HG02759 (cell line): ENCODE data around the gene COX8C.
"Not testable (repeated sequence)": the region's sequence is repeated elsewhere in the genome, so short reads cannot be mapped to it uniquely, and the experiment has no call there.

Source experiments
- ATAC-seq: cut with Tn5 transposase; IDR thresholded peaks from one replicate; pipeline ENCODE4 v1.9.1; 2021; ENCODE audit warnings: mild to moderate bottlenecking, moderate library complexity; ENCODE audit not compliant: unreplicated experiment

Gene COX8C

DNA sequence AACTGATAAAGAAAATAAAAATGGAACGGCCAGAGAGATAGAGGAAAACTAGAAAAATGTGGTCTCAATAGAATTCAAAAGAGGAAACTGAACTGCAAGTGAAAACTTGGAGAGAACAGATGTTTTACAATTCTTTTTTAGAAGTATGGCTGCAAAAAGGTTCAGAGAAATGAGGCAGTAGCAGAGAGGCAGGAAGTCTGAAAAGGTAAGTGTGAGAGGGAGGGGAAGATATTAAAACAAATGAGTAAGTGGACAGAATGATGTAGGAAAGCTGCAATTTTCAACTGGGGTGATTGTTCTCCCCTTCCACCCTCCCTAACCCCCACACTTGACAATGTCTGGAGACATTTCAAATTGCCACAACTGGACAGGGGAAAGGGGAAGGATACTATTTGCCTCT lies 27.0 kb upstream of the COX8C start:
- no peak for ATAC-seq

- ATAC-seq, result no peak
Observed at GRCh38 chr14:93320489-93320888, 26.5 kb upstream of the COX8C start.

DNA sequence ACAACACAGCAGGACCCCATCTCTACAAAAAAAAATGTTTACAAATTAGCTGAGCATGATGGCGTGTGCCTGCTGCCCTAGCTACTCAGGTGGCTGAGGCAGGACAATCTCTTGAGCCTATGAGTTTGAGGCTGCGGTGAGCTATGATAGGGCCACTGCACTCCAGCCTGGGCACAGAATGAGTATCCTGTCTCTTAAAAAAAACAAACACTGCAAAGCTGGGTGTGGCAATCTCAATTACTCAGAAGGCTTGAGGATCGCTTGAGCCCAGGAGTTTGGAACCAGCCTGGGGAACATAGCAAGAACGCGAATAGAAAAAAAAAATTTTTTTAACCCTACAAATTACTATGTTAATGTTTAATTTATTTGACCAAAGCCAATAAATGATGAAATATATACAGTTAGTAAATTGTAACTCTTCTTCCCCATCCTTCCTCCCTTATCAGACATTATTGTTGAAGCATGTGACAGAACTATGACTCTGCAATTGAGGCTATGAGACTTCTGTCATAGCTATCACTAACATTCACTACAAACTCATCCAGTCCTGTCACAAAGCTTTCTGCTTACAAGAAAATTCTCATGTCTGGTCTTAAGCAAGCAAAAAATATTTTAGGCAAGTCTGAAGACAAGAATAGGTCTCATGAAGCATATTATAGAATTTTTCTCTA lies 23.9 kb upstream of the COX8C start:
- ATAC-seq, result no peak

DNA sequence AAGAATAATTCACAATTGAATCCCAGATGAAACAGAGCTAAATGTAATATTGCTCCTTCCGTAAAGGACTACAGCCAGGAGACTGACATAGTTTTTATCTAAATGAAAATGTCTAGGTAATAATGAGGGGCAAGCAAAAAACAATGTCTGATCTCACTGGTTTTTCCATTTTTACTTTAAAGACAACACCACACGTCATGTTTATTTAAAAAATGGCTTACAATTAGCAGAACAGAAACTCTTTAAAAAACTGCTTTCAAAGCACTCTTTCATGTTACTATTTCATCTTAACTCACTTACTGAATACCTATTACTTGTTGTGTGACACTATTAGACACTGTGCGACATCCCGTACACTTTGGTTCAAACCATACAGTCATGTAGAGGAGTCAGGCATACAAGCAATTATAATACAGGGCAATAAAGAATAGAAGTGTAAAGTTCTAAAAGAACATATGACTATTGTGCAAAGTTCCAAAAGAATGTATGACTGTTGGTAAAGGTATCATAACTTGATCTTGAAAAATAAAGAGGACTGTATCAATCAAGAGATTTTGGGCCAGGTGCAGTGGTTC lies 23.3 kb upstream of the COX8C start:
- no peak for ATAC-seq

- no peak for ATAC-seq
Observed at GRCh38 chr14:93326196-93326595, 20.8 kb upstream of the COX8C start.

- ATAC-seq, result no peak
Observed at GRCh38 chr14:93328546-93328945, 18.4 kb upstream of the COX8C start.

DNA sequence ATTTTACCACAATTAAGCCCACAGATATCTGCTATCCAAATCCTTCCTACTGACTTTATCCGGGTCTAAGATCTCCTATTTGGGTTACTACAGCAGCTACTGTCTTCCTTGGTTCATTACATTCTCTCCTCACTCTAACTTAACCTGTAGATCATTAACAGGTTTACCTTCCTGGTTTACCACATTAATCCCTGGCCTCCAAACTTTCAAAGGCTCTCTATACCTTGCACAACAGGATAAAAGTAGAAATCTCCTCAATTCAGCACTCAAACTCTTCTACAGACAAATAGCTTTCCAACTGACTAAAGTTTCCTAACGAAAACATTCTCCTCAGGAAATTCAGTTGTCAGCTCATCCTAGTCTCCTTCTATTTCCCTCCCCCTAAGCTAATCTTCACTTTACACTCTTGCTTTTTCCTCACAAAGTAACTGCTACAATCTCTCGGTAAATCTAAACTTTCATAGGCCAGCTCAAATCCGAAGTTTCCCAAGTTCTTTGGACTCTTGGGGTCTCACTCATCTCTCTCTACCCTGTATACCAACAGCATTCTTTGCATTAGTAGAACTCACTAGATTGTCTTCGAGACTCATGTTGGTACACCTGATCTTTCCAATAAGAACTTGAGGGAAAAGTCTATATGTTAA lies 16.9 kb upstream of the COX8C start:
- ATAC-seq, result no peak

DNA sequence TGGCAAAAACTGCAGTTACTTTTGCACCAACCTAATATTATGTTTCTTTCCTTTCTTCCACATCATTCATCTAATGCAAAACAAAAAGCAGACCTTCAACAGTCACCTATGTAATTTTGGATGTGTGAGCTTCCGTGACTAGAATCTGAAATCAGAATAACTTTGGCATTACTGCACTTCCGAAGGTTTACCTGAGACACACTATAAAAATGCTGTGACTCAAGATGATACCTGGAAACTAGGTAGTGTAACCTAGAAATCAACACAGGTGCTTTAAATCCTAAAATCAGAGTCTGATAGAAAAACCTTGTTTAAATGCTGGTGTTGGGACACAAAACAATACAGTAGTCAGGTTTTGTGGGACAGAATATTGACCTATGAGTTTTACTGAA lies 16.4 kb upstream of the COX8C start:
- no peak for ATAC-seq

DNA sequence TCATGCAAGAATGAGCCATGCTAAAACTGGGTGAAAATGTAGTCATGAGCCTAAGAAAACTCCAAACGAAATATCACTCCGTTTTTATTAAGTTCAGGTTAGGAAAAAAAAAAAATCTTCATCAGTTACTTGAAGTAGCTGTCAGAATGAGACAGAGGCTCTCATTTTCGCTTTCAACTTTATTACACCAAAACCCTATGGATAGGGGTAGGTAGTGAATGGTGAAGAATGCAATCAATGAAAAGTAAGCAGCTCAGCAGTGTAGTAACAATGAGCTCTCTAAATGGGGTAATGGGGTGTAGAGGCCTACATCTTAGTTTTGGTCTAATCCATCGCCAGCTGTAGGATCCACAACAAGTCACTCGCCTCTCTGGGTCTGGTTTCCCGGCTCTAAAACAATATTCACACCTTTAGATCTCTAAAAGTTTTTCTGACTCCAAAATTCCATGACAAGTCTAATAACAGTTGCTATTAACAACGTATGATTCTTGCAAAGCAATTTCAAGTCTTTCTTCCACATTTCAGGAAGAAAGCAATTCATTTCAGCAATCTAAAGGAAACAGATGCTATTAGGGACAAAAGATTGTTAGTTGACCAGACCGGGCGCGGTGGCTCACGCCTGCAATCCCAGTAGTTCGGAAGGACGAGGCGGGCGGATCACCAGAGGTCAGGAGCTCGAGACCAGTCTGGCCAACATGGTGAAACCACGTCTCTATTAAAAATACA lies 15.8 kb upstream of the COX8C start:
- ATAC-seq, result no peak

DNA sequence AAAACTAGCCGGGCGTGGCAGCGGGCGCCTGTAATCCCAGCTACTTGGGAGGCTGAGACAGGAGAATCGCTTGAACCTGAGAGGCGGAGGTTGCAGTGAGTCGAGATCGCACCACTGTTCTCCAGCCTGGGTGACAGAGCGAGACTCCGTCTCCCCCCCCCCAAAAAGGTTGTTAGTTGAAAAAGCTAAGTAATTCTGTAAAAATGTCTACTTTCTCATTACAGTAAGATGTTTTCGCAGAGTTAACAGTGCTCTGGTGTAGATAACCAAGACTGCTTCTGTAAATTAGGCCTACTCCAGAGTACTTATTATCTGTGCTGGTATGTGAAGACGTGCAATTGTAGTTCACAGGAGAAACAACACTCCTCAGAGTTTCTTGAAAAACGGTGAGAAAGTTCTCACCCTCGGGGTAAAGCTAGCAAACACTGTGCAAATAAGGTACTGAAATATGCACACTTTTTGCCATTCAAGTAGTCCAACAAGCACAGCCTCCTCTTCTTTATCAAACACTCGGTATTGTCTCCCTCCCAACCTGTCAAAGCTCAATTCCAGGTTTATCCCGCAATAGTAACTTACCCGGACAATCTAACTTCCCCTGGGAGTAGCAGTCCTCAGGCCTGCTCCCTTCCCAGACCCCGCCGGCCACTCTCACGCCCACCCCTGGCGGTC lies 15.1 kb upstream of the COX8C start:
- peak; percentile 4 for ATAC-seq

DNA sequence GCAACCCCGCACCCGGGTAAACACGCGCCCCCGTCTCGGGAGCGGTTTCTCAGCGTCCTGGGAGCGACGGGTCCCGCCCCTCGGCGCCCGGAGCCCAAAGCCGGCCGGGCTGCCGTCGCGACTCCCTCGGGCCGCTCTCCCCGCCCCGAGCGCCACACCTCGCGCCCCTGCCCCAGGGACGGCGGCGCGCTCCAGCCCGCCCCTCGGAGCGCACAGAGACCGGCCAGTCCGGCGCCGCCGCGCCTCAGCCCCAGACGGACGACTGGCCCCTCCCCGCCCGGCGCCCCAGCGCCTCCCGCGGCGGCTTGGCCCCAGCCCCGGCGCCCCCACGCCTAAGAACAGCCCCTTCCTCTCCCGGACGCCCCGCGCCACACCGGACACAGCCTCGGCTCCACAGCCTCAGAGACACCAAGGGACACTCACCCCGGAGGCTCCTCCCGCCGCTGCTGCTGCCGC lies 14.6 kb upstream of the COX8C start:
- peak; percentile 66 for ATAC-seq

GRCh38 chr14:93332853-93333630 lies 13.9 kb upstream of the COX8C start, which contains the start of gene BTBD7:
BTBD7 (minus strand) TSS chr14:93333036; CDS start chr14:93296051, 36,985 bp downstream.
- ATAC-seq, result peak; percentile 83

GRCh38 chr14:93333631-93334103 lies 13.3 kb upstream of the COX8C start:
- ATAC-seq, result no peak

- no peak for ATAC-seq
Observed at GRCh38 chr14:93337143-93337753, 9.7 kb upstream of the COX8C start.

GRCh38 chr14:93337884-93338283 lies 9.1 kb upstream of the COX8C start:
- ATAC-seq, result no peak

- ATAC-seq, result no peak
Observed at GRCh38 chr14:93343266-93343665, 3.7 kb upstream of the COX8C start.

GRCh38 chr14:93343797-93344196 lies 3.2 kb upstream of the COX8C start:
- ATAC-seq, result no peak

DNA sequence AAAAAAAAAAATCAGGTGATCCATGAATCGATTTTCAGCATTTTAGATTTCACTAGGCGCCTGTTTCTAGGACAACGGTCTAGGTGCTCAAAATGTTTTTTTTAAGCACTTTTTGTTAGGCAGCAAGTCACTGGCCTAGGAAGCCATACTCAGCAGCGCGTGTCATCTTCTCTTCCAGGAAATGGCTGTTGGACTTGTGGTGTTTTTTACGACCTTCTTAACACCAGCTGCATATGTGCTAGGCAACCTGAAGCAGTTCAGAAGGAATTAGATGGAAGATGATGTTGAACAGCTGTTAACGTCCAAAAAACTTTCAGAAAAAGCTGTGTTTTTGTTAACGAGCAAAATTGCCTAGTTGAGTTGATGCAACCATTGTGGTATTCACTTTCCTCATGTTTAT lies 868 bp downstream of the COX8C start:
- ATAC-seq, result no peak

DNA sequence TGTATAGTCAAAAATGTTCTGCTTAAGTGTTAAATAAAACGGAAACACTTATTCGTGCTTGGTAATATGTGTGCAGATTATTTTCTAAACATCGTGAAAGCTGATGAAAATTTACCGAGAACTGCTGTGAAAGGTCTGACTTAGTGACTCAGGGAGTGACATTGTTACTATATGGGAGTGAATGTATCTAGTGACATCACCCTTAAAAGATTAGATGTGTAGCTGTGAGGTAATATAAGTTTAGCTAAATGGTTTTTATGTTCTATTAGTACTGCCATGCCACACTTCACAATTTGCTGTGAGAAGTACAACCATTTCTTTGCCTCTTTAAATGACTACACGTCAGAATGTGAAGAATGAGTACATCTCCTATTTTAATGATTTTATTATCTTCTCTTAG lies 1.3 kb downstream of the COX8C start:
- no peak for ATAC-seq

DNA sequence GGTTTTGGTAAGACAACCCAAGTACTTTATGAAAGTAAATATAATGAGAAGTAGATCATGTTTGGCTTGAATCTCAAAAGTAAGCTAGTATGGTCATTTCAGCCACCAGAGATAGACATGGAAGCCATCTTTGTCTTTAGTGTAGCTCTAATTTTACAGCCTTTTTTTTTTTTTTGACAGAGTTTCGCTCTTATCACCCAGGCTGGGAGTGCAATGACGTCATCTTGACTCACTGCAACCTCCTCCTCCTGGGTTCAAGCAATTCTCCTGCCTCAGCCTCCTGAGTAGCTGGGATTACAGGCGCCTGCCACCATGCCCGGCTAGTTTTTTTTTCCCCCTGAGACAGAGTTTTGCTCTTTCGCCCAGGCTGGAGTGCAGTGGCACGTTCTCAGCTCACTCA lies 7.9 kb downstream of the COX8C start:
- ATAC-seq, result not testable (repeated sequence)
